ENCODE data around the gene C2CD5.

C2CD5 gene

GRCh38 chr12:22536971-22537544 is 7.3 kb downstream of the C2CD5 start:
- DNase-seq (ENCODE audit: low spot score), result no peak
- ChIA-PET POLR2A (ENCODE audit: low non-redundant PET) (no interaction called here), CTCF (no interaction called here)
- no peak overlapping the region for H3K27ac ChIP-seq
- TF ChIP-seq CTCF (conservative IDR thresholded peaks at IDR 0.05; ENCODE audit: low read depth), result no peak

- ChIA-PET POLR2A (ENCODE audit: low non-redundant PET) (no interaction called here), CTCF (no interaction called here)
- H3K27ac ChIP-seq, result no peak overlapping the region
Observed at GRCh38 chr12:22536346-22536945, 7.9 kb downstream of the C2CD5 start.

GRCh38 chr12:22535478-22535877 is 8.9 kb downstream of the C2CD5 start:
- no peak overlapping the region for H3K27ac ChIP-seq
- DNase-seq (ENCODE audit: low spot score), result no peak
- ChIA-PET CTCF (interaction anchor here (0.7 kb wide), 1 partner anchor 423 kb away, joined by 3 read pairs; no protein-coding TSS in a partner anchor), POLR2A (ENCODE audit: low non-redundant PET) (no interaction called here)
- no peak for TF ChIP-seq CTCF (conservative IDR thresholded peaks at IDR 0.05; ENCODE audit: low read depth)

More at GRCh38 chr12:22536346-22536945, 7.9 kb downstream of the C2CD5 start:
- TF ChIP-seq CTCF (conservative IDR thresholded peaks at IDR 0.05; ENCODE audit: low read depth), result no peak
- DNase-seq (ENCODE audit: low spot score), result no peak

GRCh38 chr12:22535038-22535437 is 9.3 kb downstream of the C2CD5 start:
- H3K27ac ChIP-seq, result no peak overlapping the region
- TF ChIP-seq CTCF (conservative IDR thresholded peaks at IDR 0.05; ENCODE audit: low read depth), result no peak
- CTCF ChIA-PET, result no interaction called here
- POLR2A ChIA-PET (ENCODE audit: low non-redundant PET), result no interaction called here
- DNase-seq (ENCODE audit: low spot score), result no peak

- no peak for TF ChIP-seq CTCF (conservative IDR thresholded peaks at IDR 0.05; ENCODE audit: low read depth)
- no peak for DNase-seq (ENCODE audit: low spot score)
- H3K27ac ChIP-seq, result no peak overlapping the region
- CTCF ChIA-PET, result no interaction called here
- POLR2A ChIA-PET (ENCODE audit: low non-redundant PET), result no interaction called here
Observed at GRCh38 chr12:22533155-22533554, 11.2 kb downstream of the C2CD5 start.

- no peak overlapping the region for H3K27ac ChIP-seq
- CTCF ChIA-PET, result no interaction called here
- TF ChIP-seq CTCF (conservative IDR thresholded peaks at IDR 0.05; ENCODE audit: low read depth), result no peak
- no peak for DNase-seq (ENCODE audit: low spot score)
- POLR2A ChIA-PET (ENCODE audit: low non-redundant PET), result no interaction called here
Observed at GRCh38 chr12:22532317-22532716, 12.0 kb downstream of the C2CD5 start.

Data from RWPE1 (cell line).